Left lung (tissue), 10 donors: ENCODE measurements around the gene HNRNPLL. TPM values are rescaled to one million over a fixed set of nuclear protein-coding genes. Genes with fewer than 3 reads are reported as not detected.
A peak's percentile ranks its signal among the peaks of the same experiment; 100 is the strongest.

Experiments used
- ATAC-seq: fragments of 200-7000 bp; cut with Tn5 transposase; one replicate; pipeline ENCODE4 v1.9.1; 2020; ENCODE audit warnings: moderate library complexity
- DNase-seq, 4 donors: peaks; one replicate each; pipeline ENCODE4 v3.0.0-alpha.2; 2013 to 2020
- H3K27ac ChIP-seq, 2 donors: fragments of 200-600 bp; sonication (generic) in 1 of 2; one replicate each; pipeline versions ENCODE4 v1.5.0 to v1.8.0; 2020 to 2021
- H3K27me3 ChIP-seq, 2 donors: fragments of 200-600 bp; sonication (generic) in 1 of 2; one replicate each; pipeline versions ENCODE4 v1.5.0 to v1.8.0; 2020 to 2021
- H3K36me3 ChIP-seq, 2 donors: fragments of 200-600 bp; sonication (generic) in 1 of 2; one replicate each; pipeline versions ENCODE4 v1.5.0 to v1.8.0; 2020 to 2021
- H3K4me1 ChIP-seq, 2 donors: fragments of 200-600 bp; one replicate each; pipeline ENCODE4 v1.8.0; 2021
- H3K4me3 ChIP-seq, 2 donors: fragments of 200-600 bp; sonication (generic) in 1 of 2; one replicate each; pipeline versions ENCODE4 v1.5.0 to v1.8.0; 2020 to 2021; ENCODE audit warnings: mild to moderate bottlenecking in 1 of 2
- H3K9me3 ChIP-seq, 2 donors: fragments of 200-600 bp; sonication (generic) in 1 of 2; one replicate each; pipeline versions ENCODE4 v1.5.0 to v1.8.0; 2020 to 2021
- intact Hi-C, 2 donors: fragments of 100-400 bp; cut with DNase I; formaldehyde crosslinking; loops; one replicate each; pipeline versions ENCODE4 v1.11.2 to v1.14.2; 2022
- polyA plus RNA-seq, 6 donors: library from polyadenylated mRNA; unstranded; fragments of 120-200 nt; gene quantifications; one replicate each; pipeline ENCODE4 v1.2.1, GENCODE V29; 2013; ENCODE audit not compliant: insufficient read length in 6 of 6
- total RNA-seq, 2 donors: library from RNA; stranded (reverse); fragmentation: NEBNext Ultra II Directional; extraction: Animal tissue kit (Norgen Biotek cat#: 25700); gene quantifications; one replicate each; pipeline ENCODE4 v1.2.1, GENCODE V29; 2021
- TF ChIP-seq, protein P1 (sequence below), 2 donors: fragments of 200-600 bp; sonication (generic) in 1 of 2; IDR thresholded peaks; one replicate each; pipeline versions ENCODE4 v1.5.0 to v1.8.0; 2021; ENCODE audit warnings: antibody characterized with exemption in 2 of 2
- donor health status: DM: no; HTN: yes; CAD: no.
- donor health status: DM: no; HTN: no; CAD: no.

Gene HNRNPLL
- total and polyA plus RNA-seq, 8 donors, result 44.2 to 102 (median 75.4) TPM

DNA sequence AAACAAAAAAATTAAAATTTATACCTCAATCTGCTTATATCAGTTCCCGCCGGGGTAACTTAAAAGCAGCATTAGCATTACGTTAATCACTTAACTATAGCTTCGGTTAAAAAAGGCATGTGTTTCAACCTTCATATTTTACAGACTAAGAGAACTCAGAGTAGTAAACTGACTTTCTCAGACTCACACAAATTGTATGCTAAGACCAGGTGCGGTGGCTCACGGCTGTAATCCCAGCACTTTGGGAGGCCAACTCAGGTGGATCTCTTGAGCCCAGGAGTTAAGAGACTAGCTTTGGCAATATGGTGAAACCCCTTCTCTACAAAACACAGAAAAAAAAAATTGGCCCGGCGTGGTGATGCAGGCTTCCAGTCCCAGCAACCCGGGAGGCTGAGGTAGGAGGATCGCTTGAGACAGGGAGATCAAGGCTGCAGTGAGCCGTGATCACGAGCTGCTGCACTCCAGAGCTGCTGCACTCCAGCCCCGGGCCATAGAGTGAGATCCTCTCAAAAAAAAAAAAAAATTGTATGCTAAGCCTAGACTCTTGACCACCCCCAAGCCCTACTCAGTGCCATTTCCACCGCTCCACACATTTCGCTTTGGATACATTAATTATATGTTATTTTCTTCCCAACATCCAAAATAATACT, 2.4 kb downstream of the HNRNPLL start:
- intact Hi-C loops, result loop anchor here in 1 of 2 donors (10.0 kb wide), 1 partner anchor 64 kb away; the partner anchor contains the start of gene GALM
- Histone ChIP-seq H3K27ac (peak overlapping the region; percentile 97 to 98), H3K27me3 (no peaks in the 10 kb centered on the region), H3K4me1 (peaks cover 25 to 71% of the 10 kb centered on the region in 2 donors), H3K4me3 (peak overlapping the region; percentile 62 to 84), H3K9me3 (no peaks in the 10 kb centered on the region), H3K36me3 (no peaks in the 10 kb centered on the region)
- no peak for ATAC-seq
- DNase-seq, result no peak
- TF ChIP-seq, protein P1, sequence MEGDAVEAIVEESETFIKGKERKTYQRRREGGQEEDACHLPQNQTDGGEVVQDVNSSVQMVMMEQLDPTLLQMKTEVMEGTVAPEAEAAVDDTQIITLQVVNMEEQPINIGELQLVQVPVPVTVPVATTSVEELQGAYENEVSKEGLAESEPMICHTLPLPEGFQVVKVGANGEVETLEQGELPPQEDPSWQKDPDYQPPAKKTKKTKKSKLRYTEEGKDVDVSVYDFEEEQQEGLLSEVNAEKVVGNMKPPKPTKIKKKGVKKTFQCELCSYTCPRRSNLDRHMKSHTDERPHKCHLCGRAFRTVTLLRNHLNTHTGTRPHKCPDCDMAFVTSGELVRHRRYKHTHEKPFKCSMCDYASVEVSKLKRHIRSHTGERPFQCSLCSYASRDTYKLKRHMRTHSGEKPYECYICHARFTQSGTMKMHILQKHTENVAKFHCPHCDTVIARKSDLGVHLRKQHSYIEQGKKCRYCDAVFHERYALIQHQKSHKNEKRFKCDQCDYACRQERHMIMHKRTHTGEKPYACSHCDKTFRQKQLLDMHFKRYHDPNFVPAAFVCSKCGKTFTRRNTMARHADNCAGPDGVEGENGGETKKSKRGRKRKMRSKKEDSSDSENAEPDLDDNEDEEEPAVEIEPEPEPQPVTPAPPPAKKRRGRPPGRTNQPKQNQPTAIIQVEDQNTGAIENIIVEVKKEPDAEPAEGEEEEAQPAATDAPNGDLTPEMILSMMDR (IDR thresholded peaks at IDR 0.05), result no peak

DNA sequence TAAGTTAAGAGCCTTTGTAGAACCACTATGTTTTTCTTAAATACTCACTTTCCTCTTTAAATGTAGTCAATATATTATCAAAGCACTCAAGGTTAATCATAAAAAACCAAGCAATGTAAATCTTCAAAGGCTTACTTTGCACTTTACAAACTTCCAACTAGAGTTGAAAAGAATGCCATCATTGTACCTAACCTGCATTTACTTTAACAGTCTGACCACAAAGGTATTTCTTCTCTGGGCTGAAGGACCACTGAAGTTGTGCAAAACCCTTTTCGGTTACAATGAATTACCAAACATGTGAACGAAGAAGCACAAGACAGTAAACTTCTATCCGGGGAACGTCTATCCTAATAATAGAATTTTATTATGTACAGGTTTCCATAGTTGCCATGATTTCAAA, 3.0 kb downstream of the HNRNPLL start:
- TF ChIP-seq, protein P1 (IDR thresholded peaks at IDR 0.05), result no peak
- no peaks in the 10 kb centered on the region for H3K27me3 ChIP-seq
- H3K36me3 ChIP-seq, result no peaks in the 10 kb centered on the region
- H3K4me1 ChIP-seq, result peaks cover 25 to 78% of the 10 kb centered on the region in 2 donors
- H3K9me3 ChIP-seq, result no peaks in the 10 kb centered on the region
- ATAC-seq, result no peak
- DNase-seq, result no peak
- intact Hi-C loops, result loop anchor here in 1 of 2 donors (10.0 kb wide), 1 partner anchor 65 kb away; the partner anchor contains the start of gene GALM
- peak overlapping the region in 1 of 2 donors; percentile 0 for H3K27ac ChIP-seq
- peak overlapping the region in 1 of 2 donors; percentile 62 for H3K4me3 ChIP-seq

DNA sequence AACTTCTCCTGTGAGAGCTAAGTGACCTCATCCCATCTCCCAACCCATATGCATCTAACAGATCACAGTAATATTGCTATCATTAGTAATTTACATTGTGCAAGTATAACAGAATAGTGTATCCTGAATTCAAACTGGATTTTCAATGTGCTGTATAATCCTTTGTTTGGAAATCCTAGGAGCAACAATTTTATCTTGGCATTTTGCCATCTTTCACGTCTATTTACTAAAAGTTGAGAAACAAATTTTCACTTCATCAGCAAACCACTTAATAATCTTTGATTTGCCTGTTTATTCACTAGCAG, 3.8 kb downstream of the HNRNPLL start:
- intact Hi-C loops, result no loop called here
- no peak for ATAC-seq
- no peak overlapping the region for H3K4me3 ChIP-seq
- peak in 1 of 4 donors; percentile 24 for DNase-seq
- peak overlapping the region; percentile 0 to 20 for H3K27ac ChIP-seq
- no peaks in the 10 kb centered on the region for H3K36me3 ChIP-seq
- H3K4me1 ChIP-seq, result peaks cover 30 to 79% of the 10 kb centered on the region in 2 donors
- TF ChIP-seq, protein P1 (IDR thresholded peaks at IDR 0.05), result no peak
- no peaks in the 10 kb centered on the region for H3K9me3 ChIP-seq
- no peaks in the 10 kb centered on the region for H3K27me3 ChIP-seq

DNA sequence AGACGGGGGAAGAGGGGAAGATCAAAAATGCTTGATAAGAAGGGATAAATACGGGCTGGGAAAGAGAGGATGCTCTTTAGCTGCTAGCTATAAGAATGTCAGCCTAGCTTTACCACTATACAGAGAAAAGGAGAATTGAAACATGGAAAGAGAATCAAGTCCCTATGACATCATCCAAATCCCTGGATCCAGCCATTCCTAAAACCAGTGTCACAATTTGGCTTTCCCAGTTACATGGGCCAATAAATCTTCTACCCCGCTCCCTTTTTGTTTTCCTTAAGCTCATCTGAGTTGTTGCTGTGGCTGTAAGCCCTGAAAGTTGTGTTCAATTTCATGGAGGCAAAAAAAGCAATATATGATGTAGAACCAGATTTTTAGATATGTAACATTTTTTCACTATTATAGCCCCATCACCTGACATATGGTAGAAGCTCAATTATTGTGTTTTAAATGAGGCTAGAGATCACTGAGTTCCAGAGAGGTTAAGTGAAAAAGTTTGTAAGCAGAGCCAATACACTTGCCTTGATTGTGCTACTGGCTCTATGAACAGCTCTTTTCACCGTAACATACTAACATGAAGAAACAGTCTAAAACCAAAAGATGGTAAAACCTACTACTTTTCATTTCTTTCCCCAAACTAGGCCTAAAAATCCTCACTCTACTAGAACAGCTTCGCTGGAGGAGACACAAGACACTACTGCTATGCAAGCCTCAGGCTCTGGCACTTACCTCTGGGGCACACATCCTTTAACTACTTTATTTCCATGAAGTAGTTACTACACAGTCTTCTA, 4.3 kb downstream of the HNRNPLL start:
- Histone ChIP-seq H3K27ac (peak overlapping the region; percentile 0 to 20), H3K36me3 (no peaks in the 10 kb centered on the region), H3K9me3 (no peaks in the 10 kb centered on the region), H3K4me1 (peaks cover 30 to 79% of the 10 kb centered on the region in 2 donors), H3K4me3 (no peak overlapping the region), H3K27me3 (no peaks in the 10 kb centered on the region)
- ATAC-seq (no peak), DNase-seq (no peak)
- intact Hi-C loops, result no loop called here
- TF ChIP-seq, protein P1 (IDR thresholded peaks at IDR 0.05), result no peak

- TF ChIP-seq, protein P1 (IDR thresholded peaks at IDR 0.05), result no peak
- Histone ChIP-seq H3K27me3 (no peaks in the 10 kb centered on the region), H3K4me1 (peaks cover 30 to 91% of the 10 kb centered on the region in 2 donors), H3K9me3 (no peaks in the 10 kb centered on the region), H3K36me3 (no peaks in the 10 kb centered on the region), H3K4me3 (no peak overlapping the region), H3K27ac (peak overlapping the region in 1 of 2 donors; percentile 26)
- intact Hi-C loops, result no loop called here
- DNase-seq, result no peak
- no peak for ATAC-seq
Measured at GRCh38 chr2:38597115-38597514, 5.6 kb downstream of the HNRNPLL start.
